ENCODE results near the gene PACRG. TPM values are rescaled to one million over a fixed set of nuclear protein-coding genes. Genes with fewer than 3 reads are reported as not detected.
"Not testable (repeated sequence)": the region's sequence is repeated elsewhere in the genome, so short reads cannot be mapped to it uniquely, and the experiment has no call there.

Gene PACRG
- total RNA-seq = 1 to 10 TPM in 2 of 5 donors, under 1 TPM in 2, not detected in 1; 0.20 to 3.0 (median 1.2) TPM
- 0.79 TPM for total RNA-seq (2013)
- 0.05 to 1.1 (median 0.41) reads per million in 29 experiments for total RNA-seq

- no peaks in the 10 kb centered on the region for H3K36me3 Mint-ChIP-seq
- H3K27me3 ChIP-seq (replicated peaks in 1 of 2; ENCODE audit: control insufficient read depth in 2 of 2, extremely low read depth in 1 of 2, insufficient read depth in 2 of 2, low read length in 1 of 2) = no peaks in the 10 kb centered on the region
- CTCF ChIA-PET = interaction anchor here in 1 of 2 donors (0.6 to 1.2 kb wide), 3 partner anchors 9 to 1434 kb away, joined by 3 to 5 read pairs (median 3); no protein-coding TSS in a partner anchor
- H3K9me3 Mint-ChIP-seq = peaks cover 0 to 5% (median 3%) of the 10 kb centered on the region in 3 donors
- WGBS (ENCODE audit: insufficient coverage) = 2% methylated on average over 81 of the region's 84 CpGs
- POLR2A ChIA-PET = interaction anchor here in 1 of 2 donors (1.7 kb wide), 1 partner anchor 1453 kb away, joined by 9 read pairs; the partner anchor contains the start of gene AGPAT4
- peaks cover 3 to 10% of the 10 kb centered on the region in 2 experiments for H3K4me1 ChIP-seq (ENCODE audit: control insufficient read depth in 1 of 2, extremely low read depth in 1 of 2, insufficient read depth in 2 of 2, low read length in 2 of 2)
- H3K27me3 Mint-ChIP-seq = peaks cover 0 to 5% of the 10 kb centered on the region in 2 donors
- peak within 1 kb of the TSS; percentile 80 for H3K27ac ChIP-seq (ENCODE audit: low read length)
- DNase-seq (peak; percentile 94 to 99 (median 96)), ATAC-seq (replicated peaks in 1 of 4) (peak; percentile 91 to 97 (median 96))
- no peaks in the 10 kb centered on the region for H3K36me3 ChIP-seq (ENCODE audit: control insufficient read depth in 2 of 2, extremely low read depth in 1 of 2, insufficient read depth in 1 of 2, low read length in 1 of 2)
- H3K4me3 Mint-ChIP-seq = peak within 1 kb of the TSS; percentile 86 to 92 (median 91)
- no peaks in the 10 kb centered on the region for H3K9me3 ChIP-seq
- peaks cover 12 to 16% (median 13%) of the 10 kb centered on the region in 3 donors for H3K4me1 Mint-ChIP-seq
- H3K27ac Mint-ChIP-seq = peak within 1 kb of the TSS; percentile 87 to 88
- H3K4me3 ChIP-seq (ENCODE audit: control insufficient read depth in 1 of 2, extremely low read depth in 1 of 2, low read length in 1 of 2) = peak within 1 kb of the TSS; percentile 57 to 74
Measured at GRCh38 chr6:162727322-162728182, at the start of gene PACRG, which contains the start of gene PRKN. Gene PACRG (plus strand): TSS chr6:162727974. Gene PRKN (minus strand): TSS chr6:162727766.

GRCh38 chr6:162678896-162679295, 48.9 kb upstream of the PACRG start:
- H3K4me1 ChIP-seq (ENCODE audit: control insufficient read depth in 1 of 2, extremely low read depth in 1 of 2, insufficient read depth in 2 of 2, low read length in 2 of 2); H3K9me3 ChIP-seq; H3K4me1 Mint-ChIP-seq; POLR2A ChIA-PET; ATAC-seq (replicated peaks in 1 of 4); H3K27ac Mint-ChIP-seq; H3K4me3 ChIP-seq (ENCODE audit: control insufficient read depth in 1 of 2, extremely low read depth in 1 of 2, low read length in 1 of 2); DNase-seq; H3K27me3 ChIP-seq (replicated peaks in 1 of 2; ENCODE audit: control insufficient read depth in 2 of 2, extremely low read depth in 1 of 2, insufficient read depth in 2 of 2, low read length in 1 of 2); H3K27me3 Mint-ChIP-seq; H3K4me3 Mint-ChIP-seq; H3K36me3 ChIP-seq (ENCODE audit: control insufficient read depth in 2 of 2, extremely low read depth in 1 of 2, insufficient read depth in 1 of 2, low read length in 1 of 2); H3K27ac ChIP-seq (ENCODE audit: low read length); H3K36me3 Mint-ChIP-seq; CTCF ChIA-PET: not testable (repeated sequence)
- H3K9me3 Mint-ChIP-seq = peaks cover 4 to 12% (median 7%) of the 10 kb centered on the region in 3 donors
- WGBS (ENCODE audit: insufficient coverage) = no CpG with 5 or more reads among the region's 7 CpGs

- H3K4me1 ChIP-seq (ENCODE audit: control insufficient read depth in 1 of 2, extremely low read depth in 1 of 2, insufficient read depth in 2 of 2, low read length in 2 of 2) = no peaks in the 10 kb centered on the region
- Mint-ChIP-seq H3K4me3 (no peak overlapping the region), H3K9me3 (peaks cover 1 to 6% (median 4%) of the 10 kb centered on the region in 3 donors), H3K27ac (no peak overlapping the region), H3K27me3 (no peaks in the 10 kb centered on the region), H3K36me3 (no peaks in the 10 kb centered on the region), H3K4me1 (no peaks in the 10 kb centered on the region)
- no peaks in the 10 kb centered on the region for H3K27me3 ChIP-seq (replicated peaks in 1 of 2; ENCODE audit: control insufficient read depth in 2 of 2, extremely low read depth in 1 of 2, insufficient read depth in 2 of 2, low read length in 1 of 2)
- H3K36me3 ChIP-seq (ENCODE audit: control insufficient read depth in 2 of 2, extremely low read depth in 1 of 2, insufficient read depth in 1 of 2, low read length in 1 of 2) = no peaks in the 10 kb centered on the region
- ChIA-PET CTCF (no interaction called here), POLR2A (no interaction called here)
- DNase-seq (no peak), ATAC-seq (replicated peaks in 1 of 4) (no peak)
- no CpG with 5 or more reads among the region's 1 CpG for whole genome bisulfite sequencing (ENCODE audit: insufficient coverage)
- no peaks in the 10 kb centered on the region for H3K9me3 ChIP-seq
- H3K27ac ChIP-seq (ENCODE audit: low read length) = no peak overlapping the region
- no peak overlapping the region for H3K4me3 ChIP-seq (ENCODE audit: control insufficient read depth in 1 of 2, extremely low read depth in 1 of 2, low read length in 1 of 2)
Measured at GRCh38 chr6:162679681-162680080, 48.1 kb upstream of the PACRG start.

GRCh38 chr6:162680367-162680766, 47.4 kb upstream of the PACRG start:
- ChIA-PET POLR2A (no interaction called here), CTCF (no interaction called here)
- Histone ChIP-seq H3K4me3 (ENCODE audit: control insufficient read depth in 1 of 2, extremely low read depth in 1 of 2, low read length in 1 of 2) (no peak overlapping the region), H3K36me3 (ENCODE audit: control insufficient read depth in 2 of 2, extremely low read depth in 1 of 2, insufficient read depth in 1 of 2, low read length in 1 of 2) (no peaks in the 10 kb centered on the region), H3K9me3 (no peaks in the 10 kb centered on the region), H3K27me3 (replicated peaks in 1 of 2; ENCODE audit: control insufficient read depth in 2 of 2, extremely low read depth in 1 of 2, insufficient read depth in 2 of 2, low read length in 1 of 2) (no peaks in the 10 kb centered on the region), H3K27ac (ENCODE audit: low read length) (no peak overlapping the region), H3K4me1 (ENCODE audit: control insufficient read depth in 1 of 2, extremely low read depth in 1 of 2, insufficient read depth in 2 of 2, low read length in 2 of 2) (no peaks in the 10 kb centered on the region)
- H3K27ac Mint-ChIP-seq = no peak overlapping the region
- no peak for DNase-seq
- peaks cover 0 to 5% (median 4%) of the 10 kb centered on the region in 3 donors for H3K9me3 Mint-ChIP-seq
- H3K36me3 Mint-ChIP-seq = no peaks in the 10 kb centered on the region
- ATAC-seq (replicated peaks in 1 of 4) = no peak
- no peaks in the 10 kb centered on the region for H3K4me1 Mint-ChIP-seq
- H3K27me3 Mint-ChIP-seq = no peaks in the 10 kb centered on the region
- H3K4me3 Mint-ChIP-seq = no peak overlapping the region

- H3K27me3 ChIP-seq (replicated peaks in 1 of 2; ENCODE audit: control insufficient read depth in 2 of 2, extremely low read depth in 1 of 2, insufficient read depth in 2 of 2, low read length in 1 of 2) = no peaks in the 10 kb centered on the region
- no peak for DNase-seq
- no peak for ATAC-seq (replicated peaks in 1 of 4)
- Mint-ChIP-seq H3K9me3 (peaks cover 0 to 5% (median 4%) of the 10 kb centered on the region in 3 donors), H3K36me3 (no peaks in the 10 kb centered on the region), H3K4me3 (no peak overlapping the region), H3K27ac (no peak overlapping the region), H3K4me1 (no peaks in the 10 kb centered on the region), H3K27me3 (no peaks in the 10 kb centered on the region)
- POLR2A ChIA-PET = no interaction called here
- H3K9me3 ChIP-seq = no peaks in the 10 kb centered on the region
- no peak overlapping the region for H3K4me3 ChIP-seq (ENCODE audit: control insufficient read depth in 1 of 2, extremely low read depth in 1 of 2, low read length in 1 of 2)
- no CpG with 5 or more reads among the region's 4 CpGs for WGBS (ENCODE audit: insufficient coverage)
- CTCF ChIA-PET = no interaction called here
- H3K27ac ChIP-seq (ENCODE audit: low read length) = no peak overlapping the region
- no peaks in the 10 kb centered on the region for H3K36me3 ChIP-seq (ENCODE audit: control insufficient read depth in 2 of 2, extremely low read depth in 1 of 2, insufficient read depth in 1 of 2, low read length in 1 of 2)
- H3K4me1 ChIP-seq (ENCODE audit: control insufficient read depth in 1 of 2, extremely low read depth in 1 of 2, insufficient read depth in 2 of 2, low read length in 2 of 2) = no peaks in the 10 kb centered on the region
Measured at GRCh38 chr6:162680871-162681270, 46.9 kb upstream of the PACRG start.

- Histone ChIP-seq H3K27me3 (replicated peaks in 1 of 2; ENCODE audit: control insufficient read depth in 2 of 2, extremely low read depth in 1 of 2, insufficient read depth in 2 of 2, low read length in 1 of 2) (no peaks in the 10 kb centered on the region), H3K4me3 (ENCODE audit: control insufficient read depth in 1 of 2, extremely low read depth in 1 of 2, low read length in 1 of 2) (no peak overlapping the region), H3K4me1 (ENCODE audit: control insufficient read depth in 1 of 2, extremely low read depth in 1 of 2, insufficient read depth in 2 of 2, low read length in 2 of 2) (no peaks in the 10 kb centered on the region), H3K27ac (ENCODE audit: low read length) (no peak overlapping the region), H3K36me3 (ENCODE audit: control insufficient read depth in 2 of 2, extremely low read depth in 1 of 2, insufficient read depth in 1 of 2, low read length in 1 of 2) (no peaks in the 10 kb centered on the region), H3K9me3 (no peaks in the 10 kb centered on the region)
- H3K27ac Mint-ChIP-seq = no peak overlapping the region
- ATAC-seq (replicated peaks in 1 of 4) (no peak), DNase-seq (no peak)
- POLR2A ChIA-PET = no interaction called here
- H3K36me3 Mint-ChIP-seq = no peaks in the 10 kb centered on the region
- H3K4me1 Mint-ChIP-seq = no peaks in the 10 kb centered on the region
- CTCF ChIA-PET = no interaction called here
- WGBS (ENCODE audit: insufficient coverage) = no CpG with 5 or more reads among the region's 1 CpG
- peaks cover 0 to 5% (median 4%) of the 10 kb centered on the region in 3 donors for H3K9me3 Mint-ChIP-seq
- no peak overlapping the region for H3K4me3 Mint-ChIP-seq
- no peaks in the 10 kb centered on the region for H3K27me3 Mint-ChIP-seq
Measured at GRCh38 chr6:162681447-162681846, 46.3 kb upstream of the PACRG start.
